Activated T-cell treated with anti-CD3 and anti-CD28 coated beads, Interleukin-2, amount 50 U/mL, for 24 hours (primary cell): ENCODE measurements around the gene DLG2.

Experiments used
- DNase-seq: peaks from one replicate; pipeline ENCODE4 v3.0.0-alpha.2; 2020
- H3K27ac Mint-ChIP-seq: 2 replicates; pipeline ENCODE4 v1.8.0; 2020; ENCODE audit warnings: mild to moderate bottlenecking, mixed read lengths
- H3K27me3 Mint-ChIP-seq: 2 replicates; pipeline ENCODE4 v1.8.0; 2020; ENCODE audit warnings: mixed read lengths
- H3K36me3 Mint-ChIP-seq: 2 replicates; pipeline ENCODE4 v1.8.0; 2020; ENCODE audit warnings: low read depth, mixed read lengths
- H3K4me1 Mint-ChIP-seq: 2 replicates; pipeline ENCODE4 v1.8.0; 2020; ENCODE audit warnings: low read depth, mixed read lengths
- H3K4me3 Mint-ChIP-seq: 2 replicates; pipeline ENCODE4 v1.8.0; 2020; ENCODE audit warnings: mild to moderate bottlenecking, moderate library complexity, mixed read lengths
- H3K9me3 Mint-ChIP-seq: 2 replicates; pipeline ENCODE4 v1.8.0; 2020; ENCODE audit warnings: mixed read lengths

DLG2 gene

GRCh38 chr11:85180528-85180927 is 446.6 kb downstream of the DLG2 start:
- Mint-ChIP-seq H3K4me3 (no peak overlapping the region), H3K27ac (no peak overlapping the region), H3K9me3 (peaks cover 15% of the 10 kb centered on the region), H3K36me3 (no peaks in the 10 kb centered on the region), H3K4me1 (no peaks in the 10 kb centered on the region), H3K27me3 (no peaks in the 10 kb centered on the region)
- no peak for DNase-seq

GRCh38 chr11:85171648-85172257 is 455.4 kb downstream of the DLG2 start:
- Mint-ChIP-seq H3K36me3 (no peaks in the 10 kb centered on the region), H3K4me1 (no peaks in the 10 kb centered on the region), H3K9me3 (peaks cover 54% of the 10 kb centered on the region), H3K4me3 (no peak overlapping the region), H3K27me3 (no peaks in the 10 kb centered on the region), H3K27ac (no peak overlapping the region)
- DNase-seq = no peak

GRCh38 chr11:85170184-85170583 is 457.0 kb downstream of the DLG2 start:
- H3K4me3 Mint-ChIP-seq = no peak overlapping the region
- H3K9me3 Mint-ChIP-seq = peaks cover 42% of the 10 kb centered on the region
- no peaks in the 10 kb centered on the region for H3K27me3 Mint-ChIP-seq
- no peaks in the 10 kb centered on the region for H3K36me3 Mint-ChIP-seq
- H3K27ac Mint-ChIP-seq = no peak overlapping the region
- no peak for DNase-seq
- H3K4me1 Mint-ChIP-seq = no peaks in the 10 kb centered on the region

- no peaks in the 10 kb centered on the region for H3K36me3 Mint-ChIP-seq
- no peaks in the 10 kb centered on the region for H3K4me1 Mint-ChIP-seq
- H3K27ac Mint-ChIP-seq = no peak overlapping the region
- H3K4me3 Mint-ChIP-seq = no peak overlapping the region
- no peaks in the 10 kb centered on the region for H3K27me3 Mint-ChIP-seq
- H3K9me3 Mint-ChIP-seq = peaks cover 29% of the 10 kb centered on the region
- no peak for DNase-seq
Observed at GRCh38 chr11:85167471-85167870, 459.7 kb downstream of the DLG2 start.

- Mint-ChIP-seq H3K36me3 (no peaks in the 10 kb centered on the region), H3K9me3 (peaks cover 25% of the 10 kb centered on the region), H3K4me3 (no peak overlapping the region), H3K27ac (no peak overlapping the region), H3K4me1 (no peaks in the 10 kb centered on the region), H3K27me3 (no peaks in the 10 kb centered on the region)
- no peak for DNase-seq
Observed at GRCh38 chr11:85167038-85167437, 460.1 kb downstream of the DLG2 start.

GRCh38 chr11:85165819-85166218 is 461.3 kb downstream of the DLG2 start:
- no peaks in the 10 kb centered on the region for H3K27me3 Mint-ChIP-seq
- no peak overlapping the region for H3K4me3 Mint-ChIP-seq
- no peak overlapping the region for H3K27ac Mint-ChIP-seq
- no peaks in the 10 kb centered on the region for H3K4me1 Mint-ChIP-seq
- no peaks in the 10 kb centered on the region for H3K36me3 Mint-ChIP-seq
- peaks cover 25% of the 10 kb centered on the region for H3K9me3 Mint-ChIP-seq
- DNase-seq = no peak

- no peaks in the 10 kb centered on the region for H3K4me1 Mint-ChIP-seq
- no peak overlapping the region for H3K4me3 Mint-ChIP-seq
- DNase-seq = no peak
- no peaks in the 10 kb centered on the region for H3K27me3 Mint-ChIP-seq
- no peaks in the 10 kb centered on the region for H3K36me3 Mint-ChIP-seq
- peaks cover 25% of the 10 kb centered on the region for H3K9me3 Mint-ChIP-seq
- H3K27ac Mint-ChIP-seq = no peak overlapping the region
Observed at GRCh38 chr11:85164743-85165142, 462.4 kb downstream of the DLG2 start.

GRCh38 chr11:85154294-85154693 is 472.9 kb downstream of the DLG2 start:
- Mint-ChIP-seq H3K4me3 (no peak overlapping the region), H3K4me1 (no peaks in the 10 kb centered on the region), H3K36me3 (no peaks in the 10 kb centered on the region), H3K27me3 (no peaks in the 10 kb centered on the region), H3K27ac (no peak overlapping the region), H3K9me3 (peaks cover 26% of the 10 kb centered on the region)
- no peak for DNase-seq

GRCh38 chr11:85137597-85137996 is 489.5 kb downstream of the DLG2 start:
- Mint-ChIP-seq H3K36me3 (no peaks in the 10 kb centered on the region), H3K4me3 (no peak overlapping the region), H3K27me3 (no peaks in the 10 kb centered on the region), H3K9me3 (peaks cover 39% of the 10 kb centered on the region), H3K27ac (no peak overlapping the region), H3K4me1 (no peaks in the 10 kb centered on the region)
- no peak for DNase-seq

- Mint-ChIP-seq H3K27me3 (no peaks in the 10 kb centered on the region), H3K36me3 (no peaks in the 10 kb centered on the region), H3K4me3 (no peak overlapping the region), H3K9me3 (peaks cover 35% of the 10 kb centered on the region), H3K27ac (no peak overlapping the region), H3K4me1 (no peaks in the 10 kb centered on the region)
- DNase-seq = no peak
Observed at GRCh38 chr11:85133636-85134035, 493.5 kb downstream of the DLG2 start.

GRCh38 chr11:85132851-85133585 is 494.1 kb downstream of the DLG2 start:
- H3K27me3 Mint-ChIP-seq = no peaks in the 10 kb centered on the region
- H3K9me3 Mint-ChIP-seq = peaks cover 35% of the 10 kb centered on the region
- H3K4me1 Mint-ChIP-seq = no peaks in the 10 kb centered on the region
- no peak overlapping the region for H3K4me3 Mint-ChIP-seq
- H3K36me3 Mint-ChIP-seq = no peaks in the 10 kb centered on the region
- DNase-seq = no peak
- no peak overlapping the region for H3K27ac Mint-ChIP-seq

GRCh38 chr11:85127349-85127748 is 499.8 kb downstream of the DLG2 start:
- no peak overlapping the region for H3K27ac Mint-ChIP-seq
- no peak overlapping the region for H3K4me3 Mint-ChIP-seq
- H3K9me3 Mint-ChIP-seq = peaks cover 34% of the 10 kb centered on the region
- H3K36me3 Mint-ChIP-seq = no peaks in the 10 kb centered on the region
- DNase-seq = no peak
- no peaks in the 10 kb centered on the region for H3K27me3 Mint-ChIP-seq
- H3K4me1 Mint-ChIP-seq = no peaks in the 10 kb centered on the region

- Mint-ChIP-seq H3K4me3 (no peak overlapping the region), H3K9me3 (peaks cover 36% of the 10 kb centered on the region), H3K27me3 (no peaks in the 10 kb centered on the region), H3K36me3 (no peaks in the 10 kb centered on the region), H3K4me1 (no peaks in the 10 kb centered on the region), H3K27ac (no peak overlapping the region)
- DNase-seq = no peak
Observed at GRCh38 chr11:85123752-85124231, 503.4 kb downstream of the DLG2 start.

GRCh38 chr11:85118151-85118550 is 509.0 kb downstream of the DLG2 start:
- H3K27ac Mint-ChIP-seq = no peak overlapping the region
- no peaks in the 10 kb centered on the region for H3K27me3 Mint-ChIP-seq
- H3K9me3 Mint-ChIP-seq = peaks cover 39% of the 10 kb centered on the region
- no peaks in the 10 kb centered on the region for H3K4me1 Mint-ChIP-seq
- no peak for DNase-seq
- no peaks in the 10 kb centered on the region for H3K36me3 Mint-ChIP-seq
- H3K4me3 Mint-ChIP-seq = no peak overlapping the region

- H3K4me1 Mint-ChIP-seq = no peaks in the 10 kb centered on the region
- H3K9me3 Mint-ChIP-seq = peaks cover 38% of the 10 kb centered on the region
- H3K4me3 Mint-ChIP-seq = no peak overlapping the region
- H3K36me3 Mint-ChIP-seq = no peaks in the 10 kb centered on the region
- no peak overlapping the region for H3K27ac Mint-ChIP-seq
- no peaks in the 10 kb centered on the region for H3K27me3 Mint-ChIP-seq
- DNase-seq = no peak
Observed at GRCh38 chr11:85115798-85116197, 511.3 kb downstream of the DLG2 start.
